H1 (cell line): ENCODE results near the gene KATNAL1. TPM values are rescaled to one million over a fixed set of nuclear protein-coding genes. Genes with fewer than 3 reads are reported as not detected.

Source experiments
- CTCF ChIA-PET: fragments of 300-600 bp; sonication (Branson Sonifier 250); formaldehyde crosslinking; loops from one replicate; lab custom pipeline; 2021; ENCODE audit not compliant: partially characterized antibody; lab: Charles Lee
- POLR2A ChIA-PET: fragments of 300-600 bp; sonication (Branson Sonifier 250); formaldehyde crosslinking; loops from one replicate; lab custom pipeline; 2021; ENCODE audit warnings: inconsistent platforms; ENCODE audit not compliant: partially characterized antibody; lab: Charles Lee
- DNase-seq, 2 experiments: peaks; one replicate each; pipeline versions ENCODE4 v3.0.0 to v3.0.0-alpha.2; 2010 to 2022; ENCODE audit warnings: low spot score in 2 of 2, low read depth in 1 of 2, mixed read lengths in 1 of 2
- FAIRE-seq: peaks from 2 replicates; lab custom pipeline; 2011; peaks lifted over from hg19 to GRCh38; lab: Jason Lieb, UNC
- H2AFZ ChIP-seq: 2 replicates; pipeline ENCODE4 v1.8.1; 2012; ENCODE audit warnings: low read length, inconsistent platforms
- H2AK5ac ChIP-seq: 2 replicates; pipeline ENCODE4 v1.6.1; 2013; ENCODE audit warnings: low read depth, low read length
- H2BK120ac ChIP-seq: replicated peaks from 2 replicates; pipeline ENCODE3; 2013; ENCODE audit warnings: low read depth, low read length, inconsistent platforms
- H2BK12ac ChIP-seq: 2 replicates; pipeline ENCODE4 v1.6.1; 2013; ENCODE audit warnings: low read depth, low read length
- H2BK15ac ChIP-seq: 2 replicates; pipeline ENCODE4 v1.6.1; 2013; ENCODE audit warnings: low read length
- H2BK20ac ChIP-seq: 2 replicates; pipeline ENCODE4 v1.6.1; 2013; ENCODE audit warnings: low read length
- H2BK5ac ChIP-seq: 2 replicates; pipeline ENCODE4 v1.6.1; 2013; ENCODE audit warnings: low read depth, low read length
- H3K14ac ChIP-seq: 2 replicates; pipeline ENCODE4 v1.6.1; 2013; ENCODE audit warnings: inconsistent platforms; ENCODE audit not compliant: insufficient read length
- H3K18ac ChIP-seq: 2 replicates; pipeline ENCODE4 v1.6.1; 2013; ENCODE audit warnings: low read length; ENCODE audit errors: extremely low read depth
- H3K23ac ChIP-seq: 2 replicates; pipeline ENCODE4 v1.6.1; 2013; ENCODE audit warnings: inconsistent platforms; ENCODE audit not compliant: insufficient read length
- H3K23me2 ChIP-seq: 2 replicates; pipeline ENCODE4 v1.6.1; 2013; ENCODE audit warnings: low read depth, low read length
- H3K27ac ChIP-seq: 2 replicates; pipeline ENCODE4 v1.6.1; 2011; ENCODE audit warnings: low read depth, low read length, inconsistent platforms
- H3K27me3 ChIP-seq, 4 experiments: replicated peaks in 1 of 4; 1 replicate in 1 of 4; 2 replicates in 3 of 4; pipeline versions ENCODE4 v1.6.1 to v1.8.1; 2011 to 2013; ENCODE audit warnings: low read length in 3 of 4, mild to moderate bottlenecking in 3 of 4, inconsistent platforms in 2 of 4, mixed read lengths in 2 of 4, moderate library complexity in 1 of 4; ENCODE audit not compliant: control insufficient read depth in 3 of 4, insufficient read depth in 3 of 4; ENCODE audit errors: extremely low read depth in 1 of 4
- H3K36me3 ChIP-seq, 4 experiments: 2 replicates each; pipeline versions ENCODE4 v1.6.1 to v1.8.1; 2011 to 2013; ENCODE audit warnings: mild to moderate bottlenecking in 4 of 4, low read length in 3 of 4, moderate library complexity in 2 of 4, control low read depth in 1 of 4, inconsistent platforms in 1 of 4; ENCODE audit not compliant: insufficient read depth in 4 of 4, control insufficient read depth in 2 of 4
- H3K4ac ChIP-seq: replicated peaks from 2 replicates; pipeline ENCODE3; 2013; ENCODE audit warnings: low read length, low read depth, mixed read lengths, inconsistent platforms; ENCODE audit not compliant: insufficient read length
- H3K4me1 ChIP-seq, 4 experiments: replicated peaks in 1 of 4; 1 replicate in 1 of 4; 2 replicates in 3 of 4; pipeline versions ENCODE4 v1.6.1 to v1.8.1; 2011 to 2013; ENCODE audit warnings: low read length in 3 of 4, inconsistent platforms in 2 of 4, mixed read lengths in 1 of 4; ENCODE audit not compliant: insufficient read depth in 4 of 4, control insufficient read depth in 3 of 4
- H3K4me2 ChIP-seq, 2 experiments: 2 replicates each; pipeline versions ENCODE4 v1.6.1 to v1.8.1; 2011 to 2013; ENCODE audit warnings: low read depth in 2 of 2, low read length in 2 of 2, control low read depth in 1 of 2, inconsistent platforms in 1 of 2, mild to moderate bottlenecking in 1 of 2; ENCODE audit not compliant: insufficient read depth in 1 of 2
- H3K4me3 ChIP-seq, 4 experiments: fragments of 200-600, 300-600 bp in 1 of 4; sonication (generic), shearing (Covaris generic), sonication (Bioruptor Twin) in 1 of 4; 2 replicates each; pipeline versions ENCODE4 v1.5.1 to v1.8.1; 2011 to 2016; ENCODE audit warnings: low read length in 4 of 4, low read depth in 3 of 4, control low read depth in 2 of 4, inconsistent platforms in 2 of 4, mild to moderate bottlenecking in 2 of 4, mixed read lengths in 1 of 4, moderate library complexity in 1 of 4; ENCODE audit not compliant: insufficient read depth in 2 of 4; ENCODE audit errors: extremely low read depth in 1 of 4
- H3K56ac ChIP-seq: replicated peaks from 2 replicates; pipeline ENCODE3; 2013; ENCODE audit warnings: low read depth, mild to moderate bottlenecking, mixed read lengths, low read length, inconsistent platforms; ENCODE audit not compliant: insufficient read length
- H3K79me1 ChIP-seq: 2 replicates; pipeline ENCODE4 v1.6.1; 2013; ENCODE audit warnings: low read depth, low read length, control low read depth
- H3K79me2 ChIP-seq, 2 experiments: 2 replicates each; pipeline versions ENCODE4 v1.6.1 to v1.8.1; 2012 to 2013; ENCODE audit warnings: low read length in 2 of 2, mild to moderate bottlenecking in 2 of 2, inconsistent platforms in 1 of 2; ENCODE audit not compliant: insufficient read depth in 2 of 2, control insufficient read depth in 1 of 2
- H3K9ac ChIP-seq, 4 experiments: replicated peaks in 1 of 4; 1 replicate in 1 of 4; 2 replicates in 3 of 4; pipeline versions ENCODE4 v1.6.1 to v1.8.1; 2011 to 2013; ENCODE audit warnings: low read depth in 3 of 4, low read length in 3 of 4, control low read depth in 2 of 4, mild to moderate bottlenecking in 2 of 4, moderate library complexity in 2 of 4, inconsistent platforms in 1 of 4; ENCODE audit errors: extremely low read depth in 1 of 4
- H3K9me3 ChIP-seq, 2 experiments: 2 replicates each; pipeline versions ENCODE4 v1.6.1 to v1.8.1; 2012 to 2013; ENCODE audit warnings: mild to moderate bottlenecking in 2 of 2, moderate library complexity in 2 of 2, control low read depth in 1 of 2, inconsistent platforms in 1 of 2, low read depth in 1 of 2, low read length in 1 of 2, mixed read lengths in 1 of 2; ENCODE audit not compliant: insufficient read depth in 2 of 2
- H4K20me1 ChIP-seq, 2 experiments: replicated peaks in 1 of 2; 2 replicates each; pipeline versions ENCODE3 to v1.8.1; 2011 to 2013; ENCODE audit warnings: inconsistent platforms in 2 of 2, low read length in 2 of 2, mild to moderate bottlenecking in 1 of 2; ENCODE audit not compliant: insufficient read depth in 2 of 2, control insufficient read depth in 1 of 2
- H4K5ac ChIP-seq: 2 replicates; pipeline ENCODE4 v1.6.1; 2013; ENCODE audit warnings: low read length, low read depth, mixed read lengths, inconsistent platforms; ENCODE audit not compliant: insufficient read length
- H4K8ac ChIP-seq: 2 replicates; pipeline ENCODE4 v1.8.0; 2013; ENCODE audit warnings: mild to moderate bottlenecking, moderate library complexity, low read length, inconsistent platforms; ENCODE audit not compliant: insufficient read depth; ENCODE audit errors: extremely low read depth
- H4K91ac ChIP-seq: replicated peaks from 2 replicates; pipeline ENCODE3; 2013; ENCODE audit warnings: low read length, mixed read lengths, inconsistent platforms; ENCODE audit not compliant: insufficient read length
- HDAC2 ChIP-seq, 2 experiments: fragments of 300-600 bp in 1 of 2; sonication (generic) in 1 of 2; IDR thresholded peaks; 2 replicates each; pipeline ENCODE4 v1.6.1; 2011 to 2012; ENCODE audit warnings: low read depth in 2 of 2, low read length in 2 of 2, mild to moderate bottlenecking in 2 of 2, moderate library complexity in 2 of 2, borderline replicate concordance in 1 of 2, inconsistent platforms in 1 of 2
- WGBS, 2 experiments: shearing (Covaris generic) in 1 of 2; methylation state at CpG; one replicate each; pipeline versions ENCODE4 v1.1.6 to v1.1.7; 2013 to 2015; ENCODE audit warnings: low lambda C conversion rate in 2 of 2, mixed read lengths in 2 of 2, inconsistent platforms in 1 of 2, low coverage in 1 of 2, missing lambda C conversion rate in 1 of 2; ENCODE audit not compliant: insufficient replicate concordance in 2 of 2, insufficient coverage in 1 of 2, insufficient read length in 1 of 2; ENCODE audit errors: extremely low coverage in 1 of 2, missing lambda C conversion rate in 1 of 2; 5-methylcytosine and 5-hydroxymethylcytosine counted together
- polyA plus RNA-seq, 7 experiments: library from polyadenylated mRNA; depleted of rRNA in 3 of 7; stranded (reverse) in 5 of 7; unstranded in 2 of 7; fragments of >200 nt in 5 of 7; fragments of 200-250 nt in 2 of 7; gene quantifications; 1 replicate in 5 of 7; 2 replicates in 1 of 7; 4 replicates in 1 of 7; pipeline versions ENCODE4 v1.2.1 to v1.2.3, GENCODE V29; 2011 to 2013; ENCODE audit warnings: missing spikeins in 2 of 7, mixed read lengths in 2 of 7
- total RNA-seq: library from RNA; stranded (reverse); fragmentation: NEBNext Ultra II Directional; extraction: Animal tissue kit (Norgen Biotek cat#: 25700); gene quantifications from 2 replicates; pipeline ENCODE4 v1.2.1, GENCODE V29; 2021

Gene KATNAL1
- total and polyA plus RNA-seq, 2 of the 8 experiments (the other 6 are each of a cell fraction or from before 2014, with no cell fraction given), result 4.0 to 13.2 TPM

DNA sequence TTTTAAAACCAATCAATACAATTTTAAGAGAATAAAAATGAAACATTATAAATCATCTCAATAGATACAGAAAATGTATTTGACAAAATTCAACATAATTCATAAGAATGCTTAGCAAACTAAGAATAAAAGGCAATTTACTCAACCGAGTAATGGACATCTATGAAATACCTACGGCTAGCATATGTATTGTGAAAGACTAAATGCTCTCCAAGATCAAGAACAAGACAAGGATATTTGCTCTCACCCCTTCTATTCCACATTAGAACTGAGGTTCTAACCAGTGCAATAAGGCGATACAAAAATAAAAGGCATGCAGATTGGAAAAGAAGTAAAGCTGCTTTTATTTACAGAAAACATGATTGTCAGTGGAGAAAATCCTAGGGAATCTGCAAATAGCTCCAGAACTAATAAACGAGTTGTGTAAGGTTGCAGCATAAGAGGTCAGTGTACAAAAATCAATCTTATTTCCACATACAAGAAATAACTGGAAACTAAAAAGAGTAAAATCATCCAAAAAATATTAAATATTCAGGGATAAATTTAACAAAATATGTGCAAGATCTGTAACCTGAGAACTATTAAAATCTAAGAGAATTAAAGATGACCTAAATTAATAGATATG, 16.4 kb downstream of the KATNAL1 start:
- Histone ChIP-seq H3K79me1 (no peaks in the 10 kb centered on the region), H4K20me1 (no peaks in the 10 kb centered on the region), H4K8ac (no peak overlapping the region), H3K4me2 (no peak overlapping the region), H3K9ac (no peak overlapping the region), H3K27me3 (no peaks in the 10 kb centered on the region), H3K23me2 (no peaks in the 10 kb centered on the region), H2BK15ac (no peak overlapping the region), H2BK20ac (no peak overlapping the region), H2AK5ac (no peak overlapping the region), H2AFZ (no peak overlapping the region), H3K79me2 (peaks cover 0 to 31% of the 10 kb centered on the region in 2 experiments; a peak in 2 of 4 replicates), H3K23ac (no peak overlapping the region), H4K91ac (no peak overlapping the region), H3K4me3 (no peak overlapping the region), H3K36me3 (peaks cover 0 to 3% (median 0%) of the 10 kb centered on the region in 4 experiments; a peak in 1 of 8 replicates), H3K18ac (no peak overlapping the region), H3K9me3 (peaks cover 0 to 4% of the 10 kb centered on the region in 2 experiments; a peak in 2 of 4 replicates), H2BK5ac (no peak overlapping the region), H3K4ac (no peak overlapping the region), H2BK120ac (no peak overlapping the region), H2BK12ac (no peak overlapping the region), H3K4me1 (peaks cover 0 to 3% (median 0%) of the 10 kb centered on the region in 4 experiments; a peak in 2 of 7 replicates), H3K14ac (no peak overlapping the region), H3K27ac (no peak overlapping the region), H3K56ac (no peak overlapping the region), H4K5ac (no peak overlapping the region)
- TF ChIP-seq HDAC2 (IDR thresholded peaks at IDR 0.05; ENCODE audit: borderline replicate concordance in 1 of 2, low read depth in 2 of 2, low read length in 2 of 2), result no peak
- FAIRE-seq (no peak), DNase-seq (no peak)
- CTCF ChIA-PET, result interaction anchor here (0.9 to 1.3 kb wide), 3 partner anchors 10 to 45 kb away, joined by 3 to 5 read pairs (median 4); no protein-coding TSS in a partner anchor
- 68% methylated on average over 4 of the region's 4 CpGs; no CpG with 5 or more reads in 1 of the 2 experiments for WGBS, 2 experiments
- POLR2A ChIA-PET, result no interaction called here
